Astrocyte of the spinal cord (primary cell): Measurements from ENCODE around the gene NPAS4.
"Not testable (repeated sequence)": the region's sequence is repeated elsewhere in the genome, so short reads cannot be mapped to it uniquely, and the experiment has no call there.

Experiments used
- DNase-seq: peaks from one replicate; pipeline ENCODE4 v3.0.0; 2011; ENCODE audit warnings: low read depth, low spot score
- H3K4me3 ChIP-seq: 2 replicates; pipeline ENCODE4 v1.5.1; 2011; ENCODE audit warnings: low read depth, mild to moderate bottlenecking, low read length, moderate library complexity
- CTCF ChIP-seq: IDR thresholded peaks from 2 replicates; pipeline ENCODE4 v1.5.1; 2012; ENCODE audit warnings: low read depth, mild to moderate bottlenecking, low read length, inconsistent platforms
- in situ Hi-C: cut with HindIII; loops from 2 replicates; pipeline ENCODE4 v1.10.0; 2017; ENCODE audit warnings: low sequenced_read_pairs

The NPAS4 gene

GRCh38 chr11:66457826-66458225, 37.0 kb downstream of the NPAS4 start:
- H3K4me3 ChIP-seq: no peak overlapping the region
- DNase-seq: no peak
- TF ChIP-seq CTCF: no peak
- in situ Hi-C loops: no loop called here

GRCh38 chr11:66459138-66459778, 38.4 kb downstream of the NPAS4 start:
- in situ Hi-C loops: no loop called here
- H3K4me3 ChIP-seq: no peak overlapping the region
- TF ChIP-seq CTCF: no peak
- no peak for DNase-seq

- in situ Hi-C loops: no loop called here
These were observed 41.2 kb downstream of the NPAS4 start for GRCh38 chr11:66462010-66462409.

GRCh38 chr11:66462911-66463310, 42.1 kb downstream of the NPAS4 start:
- in situ Hi-C loops: no loop called here
- no peak overlapping the region for H3K4me3 ChIP-seq
- DNase-seq: no peak
- no peak for TF ChIP-seq CTCF

More at GRCh38 chr11:66462010-66462409, 41.2 kb downstream of the NPAS4 start:
- no peak for TF ChIP-seq CTCF
- DNase-seq: no peak
- H3K4me3 ChIP-seq: no peak overlapping the region

GRCh38 chr11:66464116-66464515, 43.3 kb downstream of the NPAS4 start:
- DNase-seq, in situ Hi-C loops, H3K4me3 ChIP-seq: not testable (repeated sequence)

- no peak for DNase-seq
- in situ Hi-C loops: no loop called here
These were observed 44.1 kb downstream of the NPAS4 start for GRCh38 chr11:66464916-66465315.

More at GRCh38 chr11:66464916-66465315, 44.1 kb downstream of the NPAS4 start:
- H3K4me3 ChIP-seq: no peak overlapping the region
- no peak for TF ChIP-seq CTCF
